SW480 (cell line): ENCODE measurements around the gene PIRT.

Experiments
- DNase-seq: peaks from one replicate; pipeline ENCODE4 v3.0.0-alpha.2; 2016; ENCODE audit warnings: low spot score

The PIRT gene

GRCh38 chr17:10821054-10821453 lies 16.8 kb downstream of the PIRT start:
- peak; percentile 6 for DNase-seq

- no peak for DNase-seq
These were observed 22.6 kb downstream of the PIRT start for GRCh38 chr17:10815319-10815718.

- no peak for DNase-seq
These were observed 23.8 kb downstream of the PIRT start for GRCh38 chr17:10814075-10814474.

GRCh38 chr17:10812674-10813073 lies 25.2 kb downstream of the PIRT start:
- DNase-seq, result no peak

GRCh38 chr17:10809605-10810004 lies 28.3 kb downstream of the PIRT start:
- DNase-seq, result no peak

GRCh38 chr17:10807704-10808128 lies 30.2 kb downstream of the PIRT start:
- no peak for DNase-seq

GRCh38 chr17:10806545-10807262 lies 31.2 kb downstream of the PIRT start:
- no peak for DNase-seq

- DNase-seq, result no peak
These were observed 32.0 kb downstream of the PIRT start for GRCh38 chr17:10805911-10806310.

- no peak for DNase-seq
These were observed 33.3 kb downstream of the PIRT start for GRCh38 chr17:10804546-10804945.

- DNase-seq, result no peak
These were observed 33.9 kb downstream of the PIRT start, which contains the start of gene TMEM238L for GRCh38 chr17:10803830-10804475. Gene TMEM238L (minus strand): TSS chr17:10804099. CDS start chr17:10803963, 136 bp downstream.

GRCh38 chr17:10803350-10803749 lies 34.5 kb downstream of the PIRT start:
- DNase-seq, result no peak

GRCh38 chr17:10802496-10803284 lies 35.2 kb downstream of the PIRT start:
- DNase-seq, result no peak

GRCh38 chr17:10799407-10799806 lies 38.5 kb downstream of the PIRT start:
- no peak for DNase-seq

- no peak for DNase-seq
These were observed 39.0 kb downstream of the PIRT start for GRCh38 chr17:10798910-10799309.

GRCh38 chr17:10798332-10798749 lies 39.5 kb downstream of the PIRT start:
- DNase-seq, result no peak

GRCh38 chr17:10797476-10798328 lies 40.2 kb downstream of the PIRT start:
- DNase-seq, result no peak

GRCh38 chr17:10793816-10794215 lies 44.1 kb downstream of the PIRT start:
- DNase-seq, result no peak

GRCh38 chr17:10793256-10793655 lies 44.6 kb downstream of the PIRT start:
- no peak for DNase-seq

GRCh38 chr17:10792151-10792550 lies 45.7 kb downstream of the PIRT start:
- DNase-seq, result no peak

GRCh38 chr17:10790491-10791401 lies 47.1 kb downstream of the PIRT start:
- no peak for DNase-seq
